ENCODE results near the gene NRARP. TPM values are rescaled to one million over a fixed set of nuclear protein-coding genes. Genes with fewer than 3 reads are reported as not detected.

NRARP gene
- total and polyA plus RNA-seq, 4 donors = 0.48 to 1.3 (median 0.93) TPM; not detected in 1

DNA sequence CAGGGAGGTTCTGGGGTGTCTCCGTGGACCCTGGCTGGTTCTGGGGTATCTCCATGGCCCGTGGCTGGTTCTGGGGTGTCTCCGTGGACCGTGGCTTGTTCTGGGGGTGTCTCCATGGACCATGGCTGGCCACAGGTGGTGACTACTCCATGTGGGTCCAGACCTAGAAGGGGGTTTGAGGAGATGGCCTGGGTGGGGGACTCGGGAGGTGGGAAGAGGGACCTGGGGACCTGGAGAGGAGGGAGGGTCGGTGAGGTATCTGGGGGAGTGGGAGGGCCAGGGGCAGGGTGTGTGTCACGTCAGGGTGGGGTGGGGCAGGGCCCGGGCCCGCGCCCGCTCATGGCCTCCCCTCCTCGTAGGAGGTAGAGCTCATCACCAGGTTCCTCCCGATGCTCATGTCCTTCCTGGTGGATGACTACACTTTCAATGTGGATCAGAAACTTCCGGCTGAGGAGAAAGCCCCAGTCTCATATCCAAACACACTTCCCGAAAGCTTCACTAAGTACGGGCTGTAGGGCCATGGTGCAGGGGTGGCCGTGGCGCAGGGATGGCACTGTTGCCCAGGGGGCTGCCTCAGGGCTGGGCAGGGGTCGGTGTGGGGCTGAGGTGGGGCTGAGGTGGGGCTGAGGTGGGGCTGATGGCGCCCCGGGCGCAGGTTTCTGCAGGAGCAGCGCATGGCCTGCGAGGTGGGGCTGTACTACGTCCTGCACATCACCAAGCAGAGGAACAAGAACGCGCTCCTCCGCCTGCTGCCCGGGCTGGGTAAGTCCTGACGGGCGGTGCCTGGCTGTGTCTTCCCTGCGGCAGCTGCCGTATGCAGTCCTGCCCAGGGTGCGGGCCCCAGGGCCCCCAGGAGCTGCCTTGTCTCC, 35.3 kb downstream of the NRARP start (continued):
- TF ChIP-seq, protein P1, sequence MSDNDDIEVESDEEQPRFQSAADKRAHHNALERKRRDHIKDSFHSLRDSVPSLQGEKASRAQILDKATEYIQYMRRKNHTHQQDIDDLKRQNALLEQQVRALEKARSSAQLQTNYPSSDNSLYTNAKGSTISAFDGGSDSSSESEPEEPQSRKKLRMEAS (IDR thresholded peaks at IDR 0.05) = no peak
- no peak for TF ChIP-seq HNF4G (IDR thresholded peaks at IDR 0.05)
- TF ChIP-seq, protein P2, sequence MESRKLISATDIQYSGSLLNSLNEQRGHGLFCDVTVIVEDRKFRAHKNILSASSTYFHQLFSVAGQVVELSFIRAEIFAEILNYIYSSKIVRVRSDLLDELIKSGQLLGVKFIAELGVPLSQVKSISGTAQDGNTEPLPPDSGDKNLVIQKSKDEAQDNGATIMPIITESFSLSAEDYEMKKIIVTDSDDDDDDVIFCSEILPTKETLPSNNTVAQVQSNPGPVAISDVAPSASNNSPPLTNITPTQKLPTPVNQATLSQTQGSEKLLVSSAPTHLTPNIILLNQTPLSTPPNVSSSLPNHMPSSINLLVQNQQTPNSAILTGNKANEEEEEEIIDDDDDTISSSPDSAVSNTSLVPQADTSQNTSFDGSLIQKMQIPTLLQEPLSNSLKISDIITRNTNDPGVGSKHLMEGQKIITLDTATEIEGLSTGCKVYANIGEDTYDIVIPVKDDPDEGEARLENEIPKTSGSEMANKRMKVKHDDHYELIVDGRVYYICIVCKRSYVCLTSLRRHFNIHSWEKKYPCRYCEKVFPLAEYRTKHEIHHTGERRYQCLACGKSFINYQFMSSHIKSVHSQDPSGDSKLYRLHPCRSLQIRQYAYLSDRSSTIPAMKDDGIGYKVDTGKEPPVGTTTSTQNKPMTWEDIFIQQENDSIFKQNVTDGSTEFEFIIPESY (IDR thresholded peaks at IDR 0.05) = no peak
- TF ChIP-seq EGR1 (IDR thresholded peaks at IDR 0.05; ENCODE audit: low read depth in 2 of 2) = no peak
- TF ChIP-seq RAD21 (IDR thresholded peaks at IDR 0.05) = no peak

DNA sequence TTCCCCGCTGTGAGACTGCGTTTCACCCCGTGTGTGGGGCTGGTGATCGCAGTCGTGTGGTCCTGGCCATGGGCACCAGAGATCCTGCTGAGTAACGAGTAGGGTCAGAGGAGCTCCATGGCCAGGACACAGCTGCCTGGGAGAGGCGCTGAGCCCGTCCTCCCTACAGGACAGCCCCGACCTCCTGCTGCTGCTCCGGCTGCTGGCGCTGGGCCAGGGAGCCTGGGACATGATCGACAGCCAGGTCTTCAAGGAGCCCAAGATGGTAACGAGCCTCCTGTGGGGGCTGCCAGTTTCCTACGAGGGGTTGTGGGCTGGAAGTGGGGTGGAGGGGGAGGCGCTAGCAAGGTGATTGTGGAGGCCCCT, 35.9 kb downstream of the NRARP start:
- 89% methylated on average over 15 of the region's 15 CpGs for WGBS
- no peaks in the 10 kb centered on the region for H3K27me3 ChIP-seq (ENCODE audit: control insufficient read depth in 4 of 4, insufficient read depth in 4 of 4, low read length in 3 of 4)
- TF ChIP-seq, protein P3, sequence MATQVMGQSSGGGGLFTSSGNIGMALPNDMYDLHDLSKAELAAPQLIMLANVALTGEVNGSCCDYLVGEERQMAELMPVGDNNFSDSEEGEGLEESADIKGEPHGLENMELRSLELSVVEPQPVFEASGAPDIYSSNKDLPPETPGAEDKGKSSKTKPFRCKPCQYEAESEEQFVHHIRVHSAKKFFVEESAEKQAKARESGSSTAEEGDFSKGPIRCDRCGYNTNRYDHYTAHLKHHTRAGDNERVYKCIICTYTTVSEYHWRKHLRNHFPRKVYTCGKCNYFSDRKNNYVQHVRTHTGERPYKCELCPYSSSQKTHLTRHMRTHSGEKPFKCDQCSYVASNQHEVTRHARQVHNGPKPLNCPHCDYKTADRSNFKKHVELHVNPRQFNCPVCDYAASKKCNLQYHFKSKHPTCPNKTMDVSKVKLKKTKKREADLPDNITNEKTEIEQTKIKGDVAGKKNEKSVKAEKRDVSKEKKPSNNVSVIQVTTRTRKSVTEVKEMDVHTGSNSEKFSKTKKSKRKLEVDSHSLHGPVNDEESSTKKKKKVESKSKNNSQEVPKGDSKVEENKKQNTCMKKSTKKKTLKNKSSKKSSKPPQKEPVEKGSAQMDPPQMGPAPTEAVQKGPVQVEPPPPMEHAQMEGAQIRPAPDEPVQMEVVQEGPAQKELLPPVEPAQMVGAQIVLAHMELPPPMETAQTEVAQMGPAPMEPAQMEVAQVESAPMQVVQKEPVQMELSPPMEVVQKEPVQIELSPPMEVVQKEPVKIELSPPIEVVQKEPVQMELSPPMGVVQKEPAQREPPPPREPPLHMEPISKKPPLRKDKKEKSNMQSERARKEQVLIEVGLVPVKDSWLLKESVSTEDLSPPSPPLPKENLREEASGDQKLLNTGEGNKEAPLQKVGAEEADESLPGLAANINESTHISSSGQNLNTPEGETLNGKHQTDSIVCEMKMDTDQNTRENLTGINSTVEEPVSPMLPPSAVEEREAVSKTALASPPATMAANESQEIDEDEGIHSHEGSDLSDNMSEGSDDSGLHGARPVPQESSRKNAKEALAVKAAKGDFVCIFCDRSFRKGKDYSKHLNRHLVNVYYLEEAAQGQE (IDR thresholded peaks at IDR 0.05) = no peak
- TF ChIP-seq HNF4A (conservative IDR thresholded peaks at IDR 0.05) = no peak
- no peak for TF ChIP-seq SP1 (IDR thresholded peaks at IDR 0.05)
- no peak for TF ChIP-seq GABPA (IDR thresholded peaks at IDR 0.05 in 1 of 2, conservative IDR thresholded peaks at IDR 0.05 in 1 of 2)
- TF ChIP-seq, protein P4, sequence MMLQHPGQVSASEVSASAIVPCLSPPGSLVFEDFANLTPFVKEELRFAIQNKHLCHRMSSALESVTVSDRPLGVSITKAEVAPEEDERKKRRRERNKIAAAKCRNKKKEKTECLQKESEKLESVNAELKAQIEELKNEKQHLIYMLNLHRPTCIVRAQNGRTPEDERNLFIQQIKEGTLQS (IDR thresholded peaks at IDR 0.05) = no peak
- TF ChIP-seq NR2F2 (IDR thresholded peaks at IDR 0.05) = no peak
- H3K27ac ChIP-seq (ENCODE audit: low read depth in 1 of 2, low read length in 2 of 2) = no peak overlapping the region
- H3K9me3 ChIP-seq (ENCODE audit: control insufficient read depth in 4 of 4, low read length in 3 of 4) = no peaks in the 10 kb centered on the region
- peaks cover 11 to 33% (median 23%) of the 10 kb centered on the region in 4 donors for H3K4me1 ChIP-seq (ENCODE audit: control insufficient read depth in 4 of 4, insufficient read depth in 4 of 4, low read length in 3 of 4)
- peak; percentile 30 for DNase-seq (ENCODE audit: low spot score)
- H3K4me3 ChIP-seq (ENCODE audit: low read depth in 1 of 3, low read length in 3 of 3) = no peak overlapping the region
- H3K36me3 ChIP-seq (ENCODE audit: control insufficient read depth in 4 of 4, insufficient read depth in 3 of 4, low read depth in 1 of 4, low read length in 3 of 4) = peaks cover 5 to 13% (median 9%) of the 10 kb centered on the region in 4 donors
- H3K9ac ChIP-seq (ENCODE audit: low read depth in 1 of 2, low read length in 2 of 2) = no peak overlapping the region

DNA sequence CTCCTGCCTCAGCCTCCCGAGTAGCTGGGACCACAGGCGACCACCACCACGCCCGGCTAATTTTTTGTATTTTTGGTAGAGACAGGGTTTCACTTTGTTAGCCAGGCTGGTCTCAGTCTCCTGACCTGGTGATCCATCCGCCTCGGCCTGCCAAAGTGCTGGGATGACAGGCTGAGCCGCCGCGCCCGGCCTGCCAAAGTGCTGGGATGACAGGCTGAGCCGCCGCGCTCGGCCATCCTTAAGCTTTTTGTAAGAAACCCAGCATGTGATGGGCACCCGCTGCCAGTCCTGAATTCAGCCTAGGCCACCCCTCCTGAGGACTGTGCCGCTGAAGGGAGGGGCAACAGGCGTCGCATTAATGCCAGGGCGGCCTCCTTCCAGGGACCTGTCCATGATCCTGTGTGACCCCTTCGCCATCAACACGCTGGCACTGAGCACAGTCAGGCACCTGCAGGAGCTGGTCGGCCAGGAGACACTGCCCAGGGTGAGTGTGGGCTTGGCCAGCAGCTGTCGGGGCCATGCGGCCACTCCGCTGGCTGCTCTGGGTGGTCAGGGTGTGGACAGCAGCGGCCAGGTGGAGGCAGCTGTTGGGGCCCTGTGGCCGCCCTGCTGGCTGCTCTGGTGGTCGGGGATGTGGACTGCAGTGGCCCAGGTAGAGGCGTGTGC, 36.4 kb downstream of the NRARP start:
- Histone ChIP-seq H3K4me1 (ENCODE audit: control insufficient read depth in 4 of 4, insufficient read depth in 4 of 4, low read length in 3 of 4) (peaks cover 11 to 33% (median 23%) of the 10 kb centered on the region in 4 donors), H3K4me3 (ENCODE audit: low read depth in 1 of 3, low read length in 3 of 3) (no peak overlapping the region), H3K9me3 (ENCODE audit: control insufficient read depth in 4 of 4, low read length in 3 of 4) (no peaks in the 10 kb centered on the region), H3K27me3 (ENCODE audit: control insufficient read depth in 4 of 4, insufficient read depth in 4 of 4, low read length in 3 of 4) (no peaks in the 10 kb centered on the region), H3K27ac (ENCODE audit: low read depth in 1 of 2, low read length in 2 of 2) (no peak overlapping the region), H3K9ac (ENCODE audit: low read depth in 1 of 2, low read length in 2 of 2) (no peak overlapping the region), H3K36me3 (ENCODE audit: control insufficient read depth in 4 of 4, insufficient read depth in 3 of 4, low read depth in 1 of 4, low read length in 3 of 4) (peaks cover 5 to 13% (median 9%) of the 10 kb centered on the region in 4 donors)
- DNase-seq (ENCODE audit: low spot score) = peak; percentile 13
- WGBS = 95% methylated on average over 29 of the region's 29 CpGs
- no peak for TF ChIP-seq FOXA1 (IDR thresholded peaks at IDR 0.05)
- no peak for TF ChIP-seq GABPA (IDR thresholded peaks at IDR 0.05 in 1 of 2, conservative IDR thresholded peaks at IDR 0.05 in 1 of 2)
- TF ChIP-seq RAD21 (IDR thresholded peaks at IDR 0.05) = no peak
- TF ChIP-seq, protein P5, sequence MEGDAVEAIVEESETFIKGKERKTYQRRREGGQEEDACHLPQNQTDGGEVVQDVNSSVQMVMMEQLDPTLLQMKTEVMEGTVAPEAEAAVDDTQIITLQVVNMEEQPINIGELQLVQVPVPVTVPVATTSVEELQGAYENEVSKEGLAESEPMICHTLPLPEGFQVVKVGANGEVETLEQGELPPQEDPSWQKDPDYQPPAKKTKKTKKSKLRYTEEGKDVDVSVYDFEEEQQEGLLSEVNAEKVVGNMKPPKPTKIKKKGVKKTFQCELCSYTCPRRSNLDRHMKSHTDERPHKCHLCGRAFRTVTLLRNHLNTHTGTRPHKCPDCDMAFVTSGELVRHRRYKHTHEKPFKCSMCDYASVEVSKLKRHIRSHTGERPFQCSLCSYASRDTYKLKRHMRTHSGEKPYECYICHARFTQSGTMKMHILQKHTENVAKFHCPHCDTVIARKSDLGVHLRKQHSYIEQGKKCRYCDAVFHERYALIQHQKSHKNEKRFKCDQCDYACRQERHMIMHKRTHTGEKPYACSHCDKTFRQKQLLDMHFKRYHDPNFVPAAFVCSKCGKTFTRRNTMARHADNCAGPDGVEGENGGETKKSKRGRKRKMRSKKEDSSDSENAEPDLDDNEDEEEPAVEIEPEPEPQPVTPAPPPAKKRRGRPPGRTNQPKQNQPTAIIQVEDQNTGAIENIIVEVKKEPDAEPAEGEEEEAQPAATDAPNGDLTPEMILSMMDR (IDR thresholded peaks at IDR 0.05; ENCODE audit: low read depth, low read length, missing input control) = no peak
- TF ChIP-seq HNF4A (conservative IDR thresholded peaks at IDR 0.05) = no peak
- TF ChIP-seq, protein P3 (IDR thresholded peaks at IDR 0.05) = no peak
- no peak for TF ChIP-seq EGR1 (IDR thresholded peaks at IDR 0.05; ENCODE audit: low read depth in 2 of 2)

Data from liver (tissue), 9 donors.